Upper lobe of left lung (tissue), 6 donors: ENCODE data around the gene CYFIP1. TPM values are rescaled to one million over a fixed set of nuclear protein-coding genes. Genes with fewer than 3 reads are reported as not detected.

Experiments
- ATAC-seq, 2 donors: fragments of 200-7000 bp; cut with Tn5 transposase; one replicate each; pipeline ENCODE4 v1.9.1; 2022; ENCODE audit warnings: mild to moderate bottlenecking in 2 of 2, moderate library complexity in 2 of 2; ENCODE audit not compliant: low FRiP score in 2 of 2
- DNase-seq, 2 donors: peaks; one replicate each; pipeline ENCODE4 v3.0.0-alpha.2; 2019 to 2020
- H3K27ac ChIP-seq, 4 donors: fragments of 200-600 bp; sonication (generic); one replicate each; pipeline ENCODE4 v1.5.1; 2016 to 2019
- H3K27me3 ChIP-seq, 4 donors: fragments of 200-600 bp; sonication (generic); one replicate each; pipeline ENCODE4 v1.5.1; 2017 to 2019
- H3K36me3 ChIP-seq, 4 donors: fragments of 200-600 bp; sonication (generic); one replicate each; pipeline ENCODE4 v1.5.1; 2016 to 2019
- H3K4me1 ChIP-seq, 4 donors: fragments of 200-600 bp; sonication (generic); one replicate each; pipeline ENCODE4 v1.5.1; 2018 to 2019
- H3K4me3 ChIP-seq, 4 donors: fragments of 200-600 bp; sonication (generic); one replicate each; pipeline ENCODE4 v1.5.1; 2017 to 2019; ENCODE audit warnings: mild to moderate bottlenecking in 2 of 4, moderate library complexity in 1 of 4
- H3K9me3 ChIP-seq, 4 donors: fragments of 200-600 bp; sonication (generic); one replicate each; pipeline ENCODE4 v1.5.1; 2018 to 2019
- CTCF ChIP-seq, 6 experiments: fragments of 450-650 bp in 4 of 6; fragments of 200-600 bp in 2 of 6; sonication (generic) in 2 of 6; IDR thresholded peaks; one replicate each; pipeline ENCODE4 v1.5.1; 2016 to 2019; ENCODE audit warnings: antibody characterized with exemption in 6 of 6
- EP300 ChIP-seq, 4 donors: sonication (generic); formaldehyde crosslinking; IDR thresholded peaks; one replicate each; pipeline ENCODE4 v1.5.1; 2017; ENCODE audit warnings: antibody characterized with exemption in 4 of 4, control low read depth in 2 of 4
- POLR2A ChIP-seq, 4 donors: fragments of 450-650 bp; IDR thresholded peaks; one replicate each; pipeline ENCODE4 v1.5.1; 2016 to 2017; ENCODE audit warnings: antibody characterized with exemption in 4 of 4, mild to moderate bottlenecking in 2 of 4
- POLR2AphosphoS5 ChIP-seq, 2 donors: sonication (generic); formaldehyde crosslinking; IDR thresholded peaks; one replicate each; pipeline ENCODE4 v1.5.1; 2017; ENCODE audit warnings: antibody characterized with exemption in 2 of 2
- WGBS, 2 donors: methylation state at CpG; one replicate each; pipeline ENCODE4 v1.1.5; 2017 to 2018; 5-methylcytosine and 5-hydroxymethylcytosine counted together
- total RNA-seq, 6 donors: library from RNA; depleted of rRNA in 4 of 6; stranded (reverse); fragments of >200 nt in 4 of 6; gene quantifications; one replicate each; pipeline versions ENCODE4 v1.1.0 to v1.2.1, GENCODE V29; 2016 to 2021
- donor health status: DM: no; HTN: no; CAD: no; lungs with moderate emphysema.
- donor health status: DM: no; HTN: yes; CAD: no; lungs with severe emphysema.

The CYFIP1 gene
- total RNA-seq, 6 donors from 2014 or later, result 100 to 171 (median 136) TPM

- peaks cover 10 to 92% (median 59%) of the 10 kb centered on the region in 4 donors for H3K36me3 ChIP-seq
- DNase-seq, result no peak
These were observed 114.1 kb downstream of the CYFIP1 start for GRCh38 chr15:22866079-22866478.

GRCh38 chr15:22863356-22863755 is 116.8 kb downstream of the CYFIP1 start:
- Histone ChIP-seq H3K4me3 (no peak overlapping the region), H3K9me3 (no peaks in the 10 kb centered on the region), H3K4me1 (no peaks in the 10 kb centered on the region), H3K36me3 (peaks cover 15 to 93% (median 44%) of the 10 kb centered on the region in 4 donors), H3K27me3 (no peaks in the 10 kb centered on the region), H3K27ac (no peak overlapping the region)
- no peak for TF ChIP-seq POLR2A (IDR thresholded peaks at IDR 0.05)
- ATAC-seq, result no peak
- WGBS, 2 donors, result 90 to 93% methylated on average over 2 to 3 of the region's 3 CpGs
- no peak for DNase-seq

More at GRCh38 chr15:22866079-22866478, 114.1 kb downstream of the CYFIP1 start:
- no peak overlapping the region for H3K27ac ChIP-seq
- TF ChIP-seq CTCF (IDR thresholded peaks at IDR 0.05) (no peak), POLR2A (IDR thresholded peaks at IDR 0.05) (no peak), POLR2AphosphoS5 (IDR thresholded peaks at IDR 0.05) (no peak), EP300 (IDR thresholded peaks at IDR 0.05) (no peak)
- H3K4me1 ChIP-seq, result no peaks in the 10 kb centered on the region
- WGBS, 2 donors, result 81 to 94% methylated on average over 7 of the region's 7 CpGs
- no peak for ATAC-seq
- no peaks in the 10 kb centered on the region for H3K9me3 ChIP-seq
- no peaks in the 10 kb centered on the region for H3K27me3 ChIP-seq
- no peak overlapping the region for H3K4me3 ChIP-seq

GRCh38 chr15:22861161-22861560 is 119.0 kb downstream of the CYFIP1 start:
- no peaks in the 10 kb centered on the region for H3K27me3 ChIP-seq
- H3K4me3 ChIP-seq, result no peak overlapping the region
- whole genome bisulfite sequencing, 2 donors, result 90 to 92% methylated on average over 2 of the region's 2 CpGs
- peaks cover 16 to 82% (median 32%) of the 10 kb centered on the region in 4 donors for H3K36me3 ChIP-seq
- ATAC-seq, result no peak
- no peak overlapping the region for H3K27ac ChIP-seq
- DNase-seq, result no peak
- no peaks in the 10 kb centered on the region for H3K4me1 ChIP-seq
- TF ChIP-seq POLR2A (IDR thresholded peaks at IDR 0.05), result no peak
- TF ChIP-seq CTCF (IDR thresholded peaks at IDR 0.05), result no peak
- TF ChIP-seq EP300 (IDR thresholded peaks at IDR 0.05), result no peak
- TF ChIP-seq POLR2AphosphoS5 (IDR thresholded peaks at IDR 0.05), result no peak
- no peaks in the 10 kb centered on the region for H3K9me3 ChIP-seq

- 79 to 81% methylated on average over 1 of the region's 1 CpG for WGBS, 2 donors
- no peaks in the 10 kb centered on the region for H3K4me1 ChIP-seq
- no peaks in the 10 kb centered on the region for H3K9me3 ChIP-seq
- DNase-seq (no peak), ATAC-seq (no peak)
- no peak overlapping the region for H3K27ac ChIP-seq
- H3K36me3 ChIP-seq, result peaks cover 18 to 86% (median 38%) of the 10 kb centered on the region in 4 donors
- no peak overlapping the region for H3K4me3 ChIP-seq
- no peaks in the 10 kb centered on the region for H3K27me3 ChIP-seq
- TF ChIP-seq EP300 (IDR thresholded peaks at IDR 0.05) (no peak), POLR2AphosphoS5 (IDR thresholded peaks at IDR 0.05) (no peak), POLR2A (IDR thresholded peaks at IDR 0.05) (no peak), CTCF (IDR thresholded peaks at IDR 0.05) (no peak)
These were observed 123.5 kb downstream of the CYFIP1 start for GRCh38 chr15:22856659-22857058.

- WGBS, 2 donors, result 68 to 83% methylated on average over 4 of the region's 4 CpGs
- peaks cover 18 to 84% (median 35%) of the 10 kb centered on the region in 4 donors for H3K36me3 ChIP-seq
- DNase-seq (no peak), ATAC-seq (no peak)
- no peak overlapping the region for H3K4me3 ChIP-seq
- no peak overlapping the region for H3K27ac ChIP-seq
- H3K4me1 ChIP-seq, result no peaks in the 10 kb centered on the region
- TF ChIP-seq EP300 (IDR thresholded peaks at IDR 0.05) (no peak), CTCF (IDR thresholded peaks at IDR 0.05) (no peak), POLR2A (IDR thresholded peaks at IDR 0.05) (no peak), POLR2AphosphoS5 (IDR thresholded peaks at IDR 0.05) (no peak)
- no peaks in the 10 kb centered on the region for H3K9me3 ChIP-seq
- no peaks in the 10 kb centered on the region for H3K27me3 ChIP-seq
These were observed 124.4 kb downstream of the CYFIP1 start for GRCh38 chr15:22855791-22856190.
